Tibial nerve (tissue), 4 donors: ENCODE measurements around the gene FIBCD1. TPM values are rescaled to one million over a fixed set of nuclear protein-coding genes. Genes with fewer than 3 reads are reported as not detected.

Source experiments
- DNase-seq, 2 donors: peaks; one replicate each; pipeline ENCODE4 v3.0.0-alpha.2; 2019; ENCODE audit warnings: low spot score in 2 of 2
- H3K27ac ChIP-seq, 4 donors: fragments of 200-600 bp; sonication (generic) in 3 of 4; one replicate each; pipeline ENCODE4 v1.5.1; 2017 to 2019; ENCODE audit warnings: mild to moderate bottlenecking in 1 of 4
- H3K27me3 ChIP-seq, 2 donors: fragments of 200-600 bp; sonication (generic) in 1 of 2; one replicate each; pipeline versions ENCODE4 v1.5.1 to v1.6.0; 2017 to 2019
- H3K36me3 ChIP-seq, 3 donors: fragments of 200-600 bp; sonication (generic); one replicate each; pipeline ENCODE4 v1.5.1; 2018 to 2019
- H3K4me1 ChIP-seq, 4 donors: fragments of 200-600 bp; sonication (generic) in 3 of 4; one replicate each; pipeline ENCODE4 v1.5.1; 2017 to 2019
- H3K4me3 ChIP-seq, 4 donors: fragments of 200-600 bp; sonication (generic) in 3 of 4; one replicate each; pipeline ENCODE4 v1.5.1; 2017 to 2019; ENCODE audit warnings: mild to moderate bottlenecking in 1 of 4, moderate library complexity in 1 of 4
- H3K9me3 ChIP-seq, 4 donors: fragments of 200-600 bp; sonication (generic) in 3 of 4; one replicate each; pipeline ENCODE4 v1.5.1; 2017 to 2019
- EP300 ChIP-seq, 2 donors: sonication (generic); formaldehyde crosslinking; IDR thresholded peaks; one replicate each; pipeline ENCODE4 v1.6.1; 2017; ENCODE audit warnings: antibody characterized with exemption in 2 of 2, mild to moderate bottlenecking in 1 of 2
- POLR2A ChIP-seq, 2 donors: fragments of 450-650 bp; IDR thresholded peaks; one replicate each; pipeline ENCODE4 v1.6.1; 2017; ENCODE audit warnings: antibody characterized with exemption in 2 of 2, mild to moderate bottlenecking in 2 of 2, moderate library complexity in 2 of 2
- WGBS, 2 donors: methylation state at CpG; one replicate each; pipeline ENCODE4 v1.1.5; 2018; 5-methylcytosine and 5-hydroxymethylcytosine counted together
- total RNA-seq, 4 donors: library from RNA; depleted of rRNA; stranded (reverse); fragments of >200 nt; gene quantifications; one replicate each; pipeline ENCODE4 v1.1.0, GENCODE V29; 2016
- TF ChIP-seq, protein P1 (sequence below), 5 experiments: fragments of 200-600 bp in 3 of 5; fragments of 450-650 bp in 2 of 5; sonication (generic) in 3 of 5; IDR thresholded peaks; one replicate each; pipeline ENCODE4 v1.5.1; 2016 to 2019; ENCODE audit warnings: antibody characterized with exemption in 5 of 5, mild to moderate bottlenecking in 3 of 5, moderate library complexity in 2 of 5

The FIBCD1 gene
- total RNA-seq, 4 donors from 2014 or later, result not detected

DNA sequence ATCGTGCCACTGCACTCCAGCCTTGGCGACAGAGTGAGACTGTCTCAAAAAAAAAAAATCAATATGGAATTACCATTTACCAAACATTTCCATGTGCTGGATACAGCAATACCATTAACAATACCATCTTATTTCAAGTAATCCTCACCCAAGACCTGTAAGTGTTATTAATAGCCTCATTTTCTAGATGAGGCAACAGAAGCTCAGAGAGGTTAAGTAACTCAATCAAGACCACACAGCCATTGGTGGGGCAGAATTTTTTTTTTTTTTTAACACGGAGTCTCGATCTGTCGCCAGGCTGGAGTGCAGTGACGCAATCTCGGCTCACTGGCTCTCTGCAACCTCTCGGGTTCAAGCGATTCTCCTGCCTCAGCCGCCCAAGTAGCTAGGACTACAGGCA is 3.6 kb upstream of the FIBCD1 start:
- Histone ChIP-seq H3K36me3 (no peaks in the 10 kb centered on the region), H3K27me3 (peaks cover 2 to 51% of the 10 kb centered on the region in 2 donors), H3K4me1 (peaks cover 0 to 34% (median 14%) of the 10 kb centered on the region in 4 donors), H3K27ac (no peak overlapping the region), H3K4me3 (no peak overlapping the region), H3K9me3 (no peaks in the 10 kb centered on the region)
- TF ChIP-seq, protein P1, sequence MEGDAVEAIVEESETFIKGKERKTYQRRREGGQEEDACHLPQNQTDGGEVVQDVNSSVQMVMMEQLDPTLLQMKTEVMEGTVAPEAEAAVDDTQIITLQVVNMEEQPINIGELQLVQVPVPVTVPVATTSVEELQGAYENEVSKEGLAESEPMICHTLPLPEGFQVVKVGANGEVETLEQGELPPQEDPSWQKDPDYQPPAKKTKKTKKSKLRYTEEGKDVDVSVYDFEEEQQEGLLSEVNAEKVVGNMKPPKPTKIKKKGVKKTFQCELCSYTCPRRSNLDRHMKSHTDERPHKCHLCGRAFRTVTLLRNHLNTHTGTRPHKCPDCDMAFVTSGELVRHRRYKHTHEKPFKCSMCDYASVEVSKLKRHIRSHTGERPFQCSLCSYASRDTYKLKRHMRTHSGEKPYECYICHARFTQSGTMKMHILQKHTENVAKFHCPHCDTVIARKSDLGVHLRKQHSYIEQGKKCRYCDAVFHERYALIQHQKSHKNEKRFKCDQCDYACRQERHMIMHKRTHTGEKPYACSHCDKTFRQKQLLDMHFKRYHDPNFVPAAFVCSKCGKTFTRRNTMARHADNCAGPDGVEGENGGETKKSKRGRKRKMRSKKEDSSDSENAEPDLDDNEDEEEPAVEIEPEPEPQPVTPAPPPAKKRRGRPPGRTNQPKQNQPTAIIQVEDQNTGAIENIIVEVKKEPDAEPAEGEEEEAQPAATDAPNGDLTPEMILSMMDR (IDR thresholded peaks at IDR 0.05), result no peak
- TF ChIP-seq EP300 (IDR thresholded peaks at IDR 0.05), result no peak
- no peak for TF ChIP-seq POLR2A (IDR thresholded peaks at IDR 0.05)
- no peak for DNase-seq
- 77 to 79% methylated on average over 10 of the region's 10 CpGs for WGBS, 2 donors

GRCh38 chr9:130942084-130942483 is 3.0 kb upstream of the FIBCD1 start:
- Histone ChIP-seq H3K27me3 (peaks cover 2 to 56% of the 10 kb centered on the region in 2 donors), H3K9me3 (no peaks in the 10 kb centered on the region)

DNA sequence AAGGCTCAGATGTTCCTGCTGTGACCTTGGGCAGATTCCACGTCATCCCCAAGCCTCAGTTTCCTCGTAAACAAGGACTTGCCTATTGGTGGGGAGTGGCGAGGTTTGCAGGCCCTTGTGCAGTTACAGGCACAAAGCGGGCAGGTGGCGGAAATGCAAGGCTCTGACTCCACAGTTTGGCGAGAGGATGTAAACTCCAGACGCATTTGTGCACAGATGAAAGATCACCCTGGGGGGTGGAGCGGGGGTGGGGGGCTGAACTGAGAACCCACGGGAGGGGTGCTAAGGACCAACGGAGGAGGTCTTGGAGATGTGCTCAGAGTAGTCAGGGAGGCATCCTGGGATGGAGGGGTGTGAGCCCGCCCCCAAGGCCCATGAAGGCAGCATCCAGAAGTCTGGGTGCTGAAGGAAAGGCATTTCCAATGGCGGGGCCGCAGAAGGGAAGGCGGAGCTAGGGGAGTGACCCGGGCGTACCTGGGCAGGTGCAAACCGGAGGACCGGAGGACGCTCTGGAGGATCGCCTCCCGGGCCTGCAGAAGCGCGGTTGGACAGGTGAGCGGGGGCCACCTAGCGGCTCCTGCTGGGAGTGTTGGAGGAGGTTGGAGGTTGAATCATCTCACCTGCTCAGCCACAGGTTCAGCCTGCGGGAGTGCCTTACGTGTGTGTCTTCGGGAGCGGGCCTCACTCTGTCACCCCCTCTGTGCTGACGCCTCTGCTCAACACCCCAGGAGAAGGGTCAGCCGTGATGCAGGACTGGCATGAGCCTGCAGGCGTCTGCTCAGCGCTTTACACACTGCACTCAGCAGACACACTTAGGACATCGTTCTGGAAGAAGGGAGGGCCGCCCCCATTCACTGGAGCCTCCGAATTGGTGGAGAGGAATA is 1.9 kb upstream of the FIBCD1 start:
- peaks cover 0 to 34% (median 14%) of the 10 kb centered on the region in 4 donors for H3K4me1 ChIP-seq

More at GRCh38 chr9:130942084-130942483, 3.0 kb upstream of the FIBCD1 start:
- Histone ChIP-seq H3K27ac (no peak overlapping the region), H3K4me3 (no peak overlapping the region), H3K4me1 (peaks cover 0 to 34% (median 14%) of the 10 kb centered on the region in 4 donors), H3K36me3 (no peaks in the 10 kb centered on the region)
- DNase-seq, result no peak
- TF ChIP-seq POLR2A (IDR thresholded peaks at IDR 0.05) (no peak), EP300 (IDR thresholded peaks at IDR 0.05) (no peak)
- WGBS, 2 donors, result 84 to 87% methylated on average over 6 of the region's 6 CpGs

GRCh38 chr9:130940027-130940549 is 1.0 kb upstream of the FIBCD1 start:
- Histone ChIP-seq H3K4me3 (peak overlapping the region in 1 of 4 donors; percentile 47), H3K27ac (no peak overlapping the region), H3K9me3 (no peaks in the 10 kb centered on the region), H3K36me3 (no peaks in the 10 kb centered on the region), H3K4me1 (peaks cover 0 to 34% (median 14%) of the 10 kb centered on the region in 4 donors), H3K27me3 (peaks cover 2 to 75% of the 10 kb centered on the region in 2 donors)
- no peak for DNase-seq
- no peak for TF ChIP-seq POLR2A (IDR thresholded peaks at IDR 0.05)
- no peak for TF ChIP-seq EP300 (IDR thresholded peaks at IDR 0.05)
- TF ChIP-seq, protein P1 (IDR thresholded peaks at IDR 0.05), result no peak
- 2 to 3% methylated on average over 20 to 25 of the region's 32 CpGs for WGBS, 2 donors

More for the DNA sequence above, 1.9 kb upstream of the FIBCD1 start:
- no peak for TF ChIP-seq EP300 (IDR thresholded peaks at IDR 0.05)
- TF ChIP-seq, protein P1 (IDR thresholded peaks at IDR 0.05), result peak; percentile 79 to 90 (median 84)
- Histone ChIP-seq H3K9me3 (no peaks in the 10 kb centered on the region), H3K27ac (no peak overlapping the region), H3K4me3 (no peak overlapping the region), H3K27me3 (peaks cover 2 to 67% of the 10 kb centered on the region in 2 donors), H3K36me3 (no peaks in the 10 kb centered on the region)
- peak; percentile 34 to 68 for DNase-seq
- WGBS, 2 donors, result 5 to 6% methylated on average over 34 to 35 of the region's 36 CpGs

DNA sequence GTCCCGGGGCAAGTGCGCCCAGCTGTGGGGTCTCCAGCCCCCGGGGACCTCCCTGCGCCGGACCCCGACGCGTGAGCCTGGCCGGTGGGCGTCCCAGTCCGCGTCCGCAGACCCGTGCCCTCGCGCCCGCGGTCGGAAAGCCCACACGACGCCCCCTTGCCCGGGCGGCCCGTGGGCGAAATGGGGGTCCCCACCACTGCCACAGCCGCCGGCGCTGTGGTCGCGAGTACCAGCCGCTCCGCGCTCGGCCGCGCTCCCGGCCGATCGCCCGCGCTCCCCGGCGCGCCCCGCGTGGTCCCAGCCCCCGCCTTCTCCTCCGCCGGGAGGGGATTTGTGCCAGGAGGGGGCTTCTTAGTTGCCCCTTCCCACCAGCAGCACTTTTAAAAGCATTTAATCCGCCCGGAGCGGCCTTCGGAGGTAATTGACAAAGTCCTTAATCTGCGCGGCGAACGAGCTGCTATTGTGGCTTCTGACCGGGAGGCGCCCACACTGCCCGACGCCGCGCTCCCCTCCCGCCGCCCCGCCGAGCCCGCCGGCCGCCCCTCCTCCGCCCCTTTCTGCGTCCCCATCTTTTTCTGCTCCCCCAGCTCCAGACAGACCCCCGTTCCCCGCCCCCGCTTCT is 469 bp upstream of the FIBCD1 start:
- no peaks in the 10 kb centered on the region for H3K9me3 ChIP-seq
- whole genome bisulfite sequencing, 2 donors, result 0 to 2% methylated on average over 38 to 52 of the region's 75 CpGs
- DNase-seq, result no peak
- TF ChIP-seq POLR2A (IDR thresholded peaks at IDR 0.05), result no peak
- TF ChIP-seq, protein P1 (IDR thresholded peaks at IDR 0.05), result no peak
- no peak for TF ChIP-seq EP300 (IDR thresholded peaks at IDR 0.05)
- no peak overlapping the region for H3K27ac ChIP-seq
- peaks cover 2 to 81% of the 10 kb centered on the region in 2 donors for H3K27me3 ChIP-seq
- H3K4me3 ChIP-seq, result peak overlapping the region in 3 of 4 donors; percentile 2 to 47 (median 37)
- H3K36me3 ChIP-seq, result no peaks in the 10 kb centered on the region
- peaks cover 0 to 34% (median 14%) of the 10 kb centered on the region in 4 donors for H3K4me1 ChIP-seq
